WERI-Rb-1 (cell line): ENCODE results near the gene CELSR3.

Source experiments
- DNase-seq: peaks from one replicate; pipeline ENCODE4 v3.0.0-alpha.2; 2020
- H3K27ac ChIP-seq: fragments of 250-450 bp; sonication (Bioruptor Pico); 2 replicates; pipeline ENCODE4 v1.5.1; 2020; ENCODE audit warnings: mild to moderate bottlenecking, moderate library complexity
- H3K27me3 ChIP-seq: fragments of 250-450 bp; sonication (Bioruptor Pico); 2 replicates; pipeline ENCODE4 v1.5.1; 2021; ENCODE audit warnings: mild to moderate bottlenecking, low read depth, moderate library complexity; ENCODE audit not compliant: insufficient read depth, severe bottlenecking
- H3K36me3 ChIP-seq: fragments of 250-450 bp; sonication (Bioruptor Pico); 2 replicates; pipeline ENCODE4 v1.5.1; 2020; ENCODE audit warnings: mild to moderate bottlenecking, moderate library complexity
- H3K4me3 ChIP-seq: 2 replicates; pipeline ENCODE4 v1.5.1; 2011; ENCODE audit warnings: low read depth, mild to moderate bottlenecking, control low read depth, low read length
- H3K9me3 ChIP-seq: fragments of 250-450 bp; sonication (Bioruptor Pico); 2 replicates; pipeline ENCODE4 v1.5.1; 2021; ENCODE audit warnings: mild to moderate bottlenecking, moderate library complexity; ENCODE audit not compliant: severe bottlenecking
- TF ChIP-seq, protein P1 (sequence below): IDR thresholded peaks from 2 replicates; pipeline ENCODE4 v1.5.1; 2011; ENCODE audit warnings: low read depth, mild to moderate bottlenecking, control low read depth, inconsistent platforms, low read length

CELSR3 gene, protein sequence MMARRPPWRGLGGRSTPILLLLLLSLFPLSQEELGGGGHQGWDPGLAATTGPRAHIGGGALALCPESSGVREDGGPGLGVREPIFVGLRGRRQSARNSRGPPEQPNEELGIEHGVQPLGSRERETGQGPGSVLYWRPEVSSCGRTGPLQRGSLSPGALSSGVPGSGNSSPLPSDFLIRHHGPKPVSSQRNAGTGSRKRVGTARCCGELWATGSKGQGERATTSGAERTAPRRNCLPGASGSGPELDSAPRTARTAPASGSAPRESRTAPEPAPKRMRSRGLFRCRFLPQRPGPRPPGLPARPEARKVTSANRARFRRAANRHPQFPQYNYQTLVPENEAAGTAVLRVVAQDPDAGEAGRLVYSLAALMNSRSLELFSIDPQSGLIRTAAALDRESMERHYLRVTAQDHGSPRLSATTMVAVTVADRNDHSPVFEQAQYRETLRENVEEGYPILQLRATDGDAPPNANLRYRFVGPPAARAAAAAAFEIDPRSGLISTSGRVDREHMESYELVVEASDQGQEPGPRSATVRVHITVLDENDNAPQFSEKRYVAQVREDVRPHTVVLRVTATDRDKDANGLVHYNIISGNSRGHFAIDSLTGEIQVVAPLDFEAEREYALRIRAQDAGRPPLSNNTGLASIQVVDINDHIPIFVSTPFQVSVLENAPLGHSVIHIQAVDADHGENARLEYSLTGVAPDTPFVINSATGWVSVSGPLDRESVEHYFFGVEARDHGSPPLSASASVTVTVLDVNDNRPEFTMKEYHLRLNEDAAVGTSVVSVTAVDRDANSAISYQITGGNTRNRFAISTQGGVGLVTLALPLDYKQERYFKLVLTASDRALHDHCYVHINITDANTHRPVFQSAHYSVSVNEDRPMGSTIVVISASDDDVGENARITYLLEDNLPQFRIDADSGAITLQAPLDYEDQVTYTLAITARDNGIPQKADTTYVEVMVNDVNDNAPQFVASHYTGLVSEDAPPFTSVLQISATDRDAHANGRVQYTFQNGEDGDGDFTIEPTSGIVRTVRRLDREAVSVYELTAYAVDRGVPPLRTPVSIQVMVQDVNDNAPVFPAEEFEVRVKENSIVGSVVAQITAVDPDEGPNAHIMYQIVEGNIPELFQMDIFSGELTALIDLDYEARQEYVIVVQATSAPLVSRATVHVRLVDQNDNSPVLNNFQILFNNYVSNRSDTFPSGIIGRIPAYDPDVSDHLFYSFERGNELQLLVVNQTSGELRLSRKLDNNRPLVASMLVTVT (N-terminal part only)

GRCh38 chr3:48662753-48663488 is at the start of gene CELSR3:
CELSR3 (minus strand) TSS chr3:48662886; CDS start chr3:48662634, 252 bp downstream.
- DNase-seq = peak; percentile 90
- Histone ChIP-seq H3K27me3 (no peaks in the 10 kb centered on the region), H3K9me3 (peaks cover 20% of the 10 kb centered on the region), H3K4me3 (peak within 1 kb of the TSS; percentile 82), H3K36me3 (peaks cover 59% of the 10 kb centered on the region), H3K27ac (peak within 1 kb of the TSS; percentile 97)
- TF ChIP-seq, protein P1, sequence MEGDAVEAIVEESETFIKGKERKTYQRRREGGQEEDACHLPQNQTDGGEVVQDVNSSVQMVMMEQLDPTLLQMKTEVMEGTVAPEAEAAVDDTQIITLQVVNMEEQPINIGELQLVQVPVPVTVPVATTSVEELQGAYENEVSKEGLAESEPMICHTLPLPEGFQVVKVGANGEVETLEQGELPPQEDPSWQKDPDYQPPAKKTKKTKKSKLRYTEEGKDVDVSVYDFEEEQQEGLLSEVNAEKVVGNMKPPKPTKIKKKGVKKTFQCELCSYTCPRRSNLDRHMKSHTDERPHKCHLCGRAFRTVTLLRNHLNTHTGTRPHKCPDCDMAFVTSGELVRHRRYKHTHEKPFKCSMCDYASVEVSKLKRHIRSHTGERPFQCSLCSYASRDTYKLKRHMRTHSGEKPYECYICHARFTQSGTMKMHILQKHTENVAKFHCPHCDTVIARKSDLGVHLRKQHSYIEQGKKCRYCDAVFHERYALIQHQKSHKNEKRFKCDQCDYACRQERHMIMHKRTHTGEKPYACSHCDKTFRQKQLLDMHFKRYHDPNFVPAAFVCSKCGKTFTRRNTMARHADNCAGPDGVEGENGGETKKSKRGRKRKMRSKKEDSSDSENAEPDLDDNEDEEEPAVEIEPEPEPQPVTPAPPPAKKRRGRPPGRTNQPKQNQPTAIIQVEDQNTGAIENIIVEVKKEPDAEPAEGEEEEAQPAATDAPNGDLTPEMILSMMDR = no peak

DNA sequence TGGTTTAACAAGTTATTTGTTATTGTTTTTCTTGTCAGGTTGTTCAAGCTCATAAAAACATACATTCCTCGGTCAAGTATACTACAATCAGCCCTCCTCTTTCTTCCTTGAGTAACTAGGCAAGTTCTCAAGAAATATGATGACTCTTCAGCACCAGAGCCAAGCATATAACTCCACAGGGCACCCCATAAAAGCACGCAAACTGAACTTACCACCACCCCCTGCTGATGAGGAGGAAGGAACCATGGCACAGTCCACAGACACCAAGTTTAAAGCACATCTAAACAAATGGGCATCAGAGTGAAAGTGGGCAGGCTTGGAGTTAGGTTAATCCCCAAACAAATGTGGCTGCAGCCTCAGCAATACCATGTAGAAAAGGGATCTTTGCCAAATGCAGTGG is 49.0 kb upstream of the CELSR3 start:
- H3K9me3 ChIP-seq = no peaks in the 10 kb centered on the region
- H3K27me3 ChIP-seq = no peaks in the 10 kb centered on the region
- TF ChIP-seq, protein P1 = no peak
- no peak overlapping the region for H3K27ac ChIP-seq
- H3K4me3 ChIP-seq = no peak overlapping the region
- H3K36me3 ChIP-seq = peaks cover 95% of the 10 kb centered on the region
- DNase-seq = no peak

GRCh38 chr3:48709051-48709461 is 46.4 kb upstream of the CELSR3 start:
- TF ChIP-seq, protein P1 = no peak
- no peak overlapping the region for H3K27ac ChIP-seq
- no peaks in the 10 kb centered on the region for H3K9me3 ChIP-seq
- no peaks in the 10 kb centered on the region for H3K27me3 ChIP-seq
- peaks cover 87% of the 10 kb centered on the region for H3K36me3 ChIP-seq
- no peak overlapping the region for H3K4me3 ChIP-seq
- DNase-seq = no peak

- Histone ChIP-seq H3K36me3 (peaks cover 87% of the 10 kb centered on the region), H3K4me3 (no peak overlapping the region), H3K9me3 (no peaks in the 10 kb centered on the region), H3K27me3 (no peaks in the 10 kb centered on the region), H3K27ac (no peak overlapping the region)
- TF ChIP-seq, protein P1 = no peak
- DNase-seq = no peak
Measured at GRCh38 chr3:48708481-48708889, 45.8 kb upstream of the CELSR3 start.

DNA sequence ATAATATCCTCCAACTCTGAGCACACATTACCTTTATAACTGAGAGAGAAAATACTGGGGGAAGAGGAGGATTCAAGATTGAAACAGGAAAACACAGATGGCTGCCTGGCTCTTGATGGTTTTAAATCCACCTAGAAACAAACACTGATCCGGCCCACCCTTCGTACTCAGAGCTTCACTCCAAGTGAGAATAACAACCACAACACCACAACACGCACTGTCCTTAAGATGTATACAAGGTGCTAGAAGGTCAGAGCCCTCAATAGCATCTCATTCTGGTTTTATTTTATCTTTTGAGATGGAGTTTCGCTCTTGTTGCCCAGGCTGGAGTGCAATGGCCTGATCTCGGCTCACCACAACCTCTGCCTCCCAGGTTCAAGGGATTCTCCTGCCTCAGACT is 44.5 kb upstream of the CELSR3 start:
- Histone ChIP-seq H3K27ac (no peak overlapping the region), H3K4me3 (no peak overlapping the region), H3K36me3 (peaks cover 87% of the 10 kb centered on the region), H3K9me3 (no peaks in the 10 kb centered on the region), H3K27me3 (no peaks in the 10 kb centered on the region)
- TF ChIP-seq, protein P1 = no peak
- no peak for DNase-seq
